Type B pancreatic cell (in vitro differentiated cells): Measurements from ENCODE around the gene TRAPPC10. TPM values are rescaled to one million over a fixed set of nuclear protein-coding genes. Genes with fewer than 3 reads are reported as not detected.
"Not testable (repeated sequence)": the region's sequence is repeated elsewhere in the genome, so short reads cannot be mapped to it uniquely, and the experiment has no call there.

ENCODE experiments used
- DNase-seq: peaks from one replicate; pipeline ENCODE4 v3.0.0; 2021; ENCODE audit warnings: mixed read lengths; ENCODE audit not compliant: unreplicated experiment; ENCODE audit errors: extremely low spot score
- H3K27ac Mint-ChIP-seq: 2 replicates; pipeline ENCODE4 v1.8.0; 2021; ENCODE audit warnings: mild to moderate bottlenecking, mixed read lengths
- H3K27me3 Mint-ChIP-seq: 2 replicates; pipeline ENCODE4 v1.8.0; 2021; ENCODE audit warnings: mixed read lengths
- H3K36me3 Mint-ChIP-seq: 2 replicates; pipeline ENCODE4 v1.8.0; 2021; ENCODE audit warnings: mixed read lengths
- H3K4me1 Mint-ChIP-seq: one replicate; pipeline ENCODE4 v1.8.0; 2021; ENCODE audit warnings: mixed read lengths; ENCODE audit not compliant: unreplicated experiment
- H3K4me3 Mint-ChIP-seq: 2 replicates; pipeline ENCODE4 v1.8.0; 2021; ENCODE audit warnings: mild to moderate bottlenecking, mixed read lengths
- H3K9me3 Mint-ChIP-seq: 2 replicates; pipeline ENCODE4 v1.8.0; 2021; ENCODE audit warnings: mixed read lengths
- total RNA-seq: library from RNA; stranded (reverse); gene quantifications from 2 replicates; pipeline ENCODE4 v1.2.1, GENCODE V29; 2021; ENCODE audit warnings: low replicate concordance

The TRAPPC10 gene
- total RNA-seq, 1 donor from 2014 or later: 33.7 TPM

DNA sequence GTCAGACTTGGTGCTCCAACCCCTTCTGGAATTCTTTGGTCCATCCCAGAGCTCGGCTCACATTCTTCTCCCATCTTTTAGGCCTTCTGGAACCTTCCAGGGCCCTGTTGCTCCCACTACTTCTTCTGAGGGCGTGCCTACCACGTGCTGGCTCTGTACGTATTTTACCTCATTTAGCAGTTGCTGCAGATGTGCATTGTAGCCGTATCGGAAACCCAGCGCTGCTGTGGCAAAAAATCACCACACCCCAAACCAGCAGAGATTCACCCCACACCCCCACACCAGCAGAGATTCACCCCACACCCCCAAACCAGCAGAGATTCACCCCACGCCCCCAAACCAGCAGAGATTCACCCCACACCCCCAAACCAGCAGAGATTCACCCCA, 143.9 kb downstream of the TRAPPC10 start:
- not testable (repeated sequence) for H3K9me3 Mint-ChIP-seq, H3K4me1 Mint-ChIP-seq, H3K27ac Mint-ChIP-seq, DNase-seq, H3K36me3 Mint-ChIP-seq, H3K4me3 Mint-ChIP-seq, H3K27me3 Mint-ChIP-seq

Other genes starting within 250 kb of the TRAPPC10 start
- 45.4 and 78.2 TPM in 2 replicates for gene CSTB, start 236.0 kb upstream of the TRAPPC10 start, total RNA-seq
- gene RRP1, start 222.7 kb upstream of the TRAPPC10 start, total RNA-seq: 29.5 and 43.6 TPM in 2 replicates
- 57.6 and 59.2 TPM in 2 replicates for gene AGPAT3, start 147.1 kb upstream of the TRAPPC10 start, total RNA-seq
- gene PWP2, start 95.1 kb downstream of the TRAPPC10 start, total RNA-seq: 5.1 and 5.8 TPM in 2 replicates
- gene GATD3, start 121.4 kb downstream of the TRAPPC10 start, total RNA-seq: 6.9 and 13.4 TPM in 2 replicates
- gene ICOSLG, start 228.6 kb downstream of the TRAPPC10 start, total RNA-seq: 5.4 and 13.8 TPM in 2 replicates
- gene DNMT3L, start 249.6 kb downstream of the TRAPPC10 start, total RNA-seq: 0.81 TPM in 1 of 2 replicates, not detected in the other